KMS-11 (cell line): Measurements from ENCODE around the gene PARD3B.

Experiments used
- H2AFZ ChIP-seq: fragments of 200-600 bp; sonication (generic); 2 replicates; pipeline ENCODE4 v1.6.1; 2016; ENCODE audit warnings: antibody characterized with exemption, mixed run types, low read depth
- H3K27ac ChIP-seq: fragments of 200-600 bp; sonication (generic); 2 replicates; pipeline ENCODE4 v1.6.1; 2016; ENCODE audit warnings: mild to moderate bottlenecking, mixed run types
- H3K27me3 ChIP-seq: fragments of 200-600 bp; sonication (generic); 2 replicates; pipeline ENCODE4 v1.6.1; 2017; ENCODE audit warnings: mild to moderate bottlenecking, low read depth, mixed run types, moderate library complexity; ENCODE audit not compliant: insufficient read depth
- H3K36me3 ChIP-seq: fragments of 200-600 bp; sonication (generic); 2 replicates; pipeline ENCODE4 v1.6.1; 2017; ENCODE audit warnings: mild to moderate bottlenecking, mixed run types; ENCODE audit not compliant: insufficient read depth
- H3K4me1 ChIP-seq: fragments of 200-600 bp; sonication (generic); 2 replicates; pipeline ENCODE4 v1.6.1; 2016; ENCODE audit warnings: mild to moderate bottlenecking, low read depth, mixed run types; ENCODE audit not compliant: poor library complexity, severe bottlenecking
- H3K4me2 ChIP-seq: fragments of 200-600 bp; sonication (generic); 2 replicates; pipeline ENCODE4 v1.7.0; 2016; ENCODE audit warnings: mild to moderate bottlenecking, mixed run types
- H3K4me3 ChIP-seq: fragments of 200-600 bp; sonication (generic); IDR thresholded peaks from 2 replicates; pipeline ENCODE4 v1.6.1; 2017; ENCODE audit warnings: low read depth, low read length, mixed read lengths; ENCODE audit not compliant: insufficient read depth
- H3K79me2 ChIP-seq: fragments of 200-600 bp; sonication (generic); 2 replicates; pipeline ENCODE4 v1.6.1; 2016; ENCODE audit warnings: low read depth, mixed run types; ENCODE audit not compliant: insufficient read depth
- H3K9ac ChIP-seq: fragments of 200-600 bp; sonication (generic); 2 replicates; pipeline ENCODE4 v1.6.1; 2016; ENCODE audit warnings: mild to moderate bottlenecking, mixed run types
- H4K20me1 ChIP-seq: fragments of 200-600 bp; sonication (generic); 2 replicates; pipeline ENCODE4 v1.6.1; 2016; ENCODE audit warnings: mild to moderate bottlenecking, mixed run types; ENCODE audit not compliant: insufficient read depth
- TF ChIP-seq, protein P1 (sequence below): fragments of 200-600 bp; sonication (generic); conservative IDR thresholded peaks from 2 replicates; pipeline ENCODE4 v1.6.1; 2017; ENCODE audit warnings: low read depth, mild to moderate bottlenecking, antibody characterized with exemption, low read length, moderate library complexity, mixed read lengths

Gene PARD3B

DNA sequence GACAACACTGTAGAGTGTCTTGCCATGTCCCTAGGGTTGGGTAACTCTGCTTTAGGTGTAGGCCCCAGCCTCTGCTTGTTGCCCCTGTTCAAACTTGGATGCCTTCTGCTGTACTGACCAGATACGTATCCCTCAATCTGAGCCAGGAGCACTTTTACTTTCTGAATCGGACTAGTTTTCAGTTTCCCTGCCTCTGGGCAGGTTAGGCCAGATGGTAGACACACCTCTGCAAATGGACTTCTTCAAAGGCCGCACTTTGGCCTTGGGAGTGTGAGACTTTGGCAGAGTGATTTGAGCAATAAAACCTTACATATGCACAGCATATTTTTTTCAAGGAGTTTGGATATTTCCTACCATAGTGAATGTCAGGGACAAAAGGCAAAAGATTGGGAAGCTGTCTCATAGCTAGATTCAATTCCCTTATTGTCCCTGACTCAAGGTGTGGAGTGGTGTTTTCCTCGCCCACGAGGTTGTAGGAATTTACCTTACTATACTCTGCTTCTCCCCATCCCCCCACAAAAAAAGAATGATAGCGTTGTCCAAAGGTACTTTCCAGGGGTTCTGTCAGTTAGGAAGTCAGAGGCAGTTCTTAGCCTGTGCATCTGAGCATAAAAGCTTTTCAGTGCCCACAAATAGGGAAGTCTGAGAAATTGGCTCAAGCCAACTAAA, 15.3 kb upstream of the PARD3B start:
- no peaks in the 10 kb centered on the region for H3K4me1 ChIP-seq
- TF ChIP-seq, protein P1, sequence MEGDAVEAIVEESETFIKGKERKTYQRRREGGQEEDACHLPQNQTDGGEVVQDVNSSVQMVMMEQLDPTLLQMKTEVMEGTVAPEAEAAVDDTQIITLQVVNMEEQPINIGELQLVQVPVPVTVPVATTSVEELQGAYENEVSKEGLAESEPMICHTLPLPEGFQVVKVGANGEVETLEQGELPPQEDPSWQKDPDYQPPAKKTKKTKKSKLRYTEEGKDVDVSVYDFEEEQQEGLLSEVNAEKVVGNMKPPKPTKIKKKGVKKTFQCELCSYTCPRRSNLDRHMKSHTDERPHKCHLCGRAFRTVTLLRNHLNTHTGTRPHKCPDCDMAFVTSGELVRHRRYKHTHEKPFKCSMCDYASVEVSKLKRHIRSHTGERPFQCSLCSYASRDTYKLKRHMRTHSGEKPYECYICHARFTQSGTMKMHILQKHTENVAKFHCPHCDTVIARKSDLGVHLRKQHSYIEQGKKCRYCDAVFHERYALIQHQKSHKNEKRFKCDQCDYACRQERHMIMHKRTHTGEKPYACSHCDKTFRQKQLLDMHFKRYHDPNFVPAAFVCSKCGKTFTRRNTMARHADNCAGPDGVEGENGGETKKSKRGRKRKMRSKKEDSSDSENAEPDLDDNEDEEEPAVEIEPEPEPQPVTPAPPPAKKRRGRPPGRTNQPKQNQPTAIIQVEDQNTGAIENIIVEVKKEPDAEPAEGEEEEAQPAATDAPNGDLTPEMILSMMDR, result no peak
- H4K20me1 ChIP-seq, result no peaks in the 10 kb centered on the region
- H3K36me3 ChIP-seq, result no peaks in the 10 kb centered on the region
- H3K27me3 ChIP-seq, result no peaks in the 10 kb centered on the region
- H3K4me3 ChIP-seq, result no peak overlapping the region
- no peaks in the 10 kb centered on the region for H3K79me2 ChIP-seq
- no peak overlapping the region for H2AFZ ChIP-seq
- no peak overlapping the region for H3K27ac ChIP-seq
- H3K4me2 ChIP-seq, result no peak overlapping the region
- no peak overlapping the region for H3K9ac ChIP-seq

DNA sequence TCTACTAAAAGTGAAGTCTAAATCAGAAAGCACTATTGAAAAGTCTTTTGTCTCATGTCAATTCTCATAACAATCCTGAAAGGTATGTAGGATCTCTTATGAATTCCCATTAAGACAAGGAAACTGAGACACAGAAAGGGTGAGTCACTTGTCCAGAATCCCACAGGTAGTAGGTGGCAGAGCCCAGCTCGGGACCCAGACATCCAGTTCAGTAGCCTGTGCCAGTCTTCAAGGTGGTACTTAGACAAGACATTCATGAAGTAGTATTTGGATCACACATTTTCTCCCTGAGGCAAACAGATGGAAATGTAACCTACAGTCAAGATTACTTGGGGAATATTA, 14.8 kb upstream of the PARD3B start:
- Histone ChIP-seq H3K9ac (no peak overlapping the region), H3K36me3 (no peaks in the 10 kb centered on the region), H3K79me2 (no peaks in the 10 kb centered on the region), H2AFZ (no peak overlapping the region), H3K4me3 (no peak overlapping the region), H4K20me1 (no peaks in the 10 kb centered on the region), H3K4me1 (no peaks in the 10 kb centered on the region), H3K27ac (no peak overlapping the region), H3K4me2 (no peak overlapping the region), H3K27me3 (no peaks in the 10 kb centered on the region)
- TF ChIP-seq, protein P1, result no peak

DNA sequence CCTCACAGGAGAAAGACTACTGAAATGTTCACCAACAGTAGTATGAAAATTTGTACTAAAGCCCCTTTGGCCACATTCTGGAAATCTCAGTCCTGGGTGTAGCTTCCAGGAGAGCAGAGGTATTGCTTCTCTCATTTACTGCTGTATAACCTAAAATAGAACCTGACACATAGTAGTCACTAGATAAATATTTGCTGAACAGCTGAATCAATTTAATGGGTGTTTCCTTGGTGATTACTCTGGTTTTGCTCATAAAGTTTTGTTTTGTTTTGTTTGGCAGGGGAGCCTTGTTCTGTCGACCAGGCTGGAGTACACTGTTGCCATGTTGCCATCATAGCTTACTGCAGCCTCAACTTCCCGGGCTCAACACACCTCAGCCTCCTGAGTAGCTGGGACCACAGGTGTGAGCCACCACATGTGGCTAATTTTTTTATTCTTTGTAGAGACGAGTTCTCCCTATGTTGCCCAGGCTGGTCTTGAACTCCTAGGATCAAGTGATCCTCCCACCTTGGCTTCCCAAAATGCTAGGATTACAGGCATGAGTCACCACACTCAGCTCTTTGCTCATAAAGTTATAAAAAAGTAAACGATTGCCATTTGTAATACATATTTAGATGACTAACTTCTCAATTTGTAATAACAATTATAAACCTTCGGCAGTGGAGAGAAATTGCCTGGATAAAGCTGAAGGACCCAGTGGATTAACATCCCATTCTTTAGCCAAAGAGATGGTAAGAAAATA, 11.5 kb upstream of the PARD3B start:
- no peaks in the 10 kb centered on the region for H3K36me3 ChIP-seq
- no peaks in the 10 kb centered on the region for H3K27me3 ChIP-seq
- no peak overlapping the region for H3K4me2 ChIP-seq
- no peaks in the 10 kb centered on the region for H4K20me1 ChIP-seq
- no peaks in the 10 kb centered on the region for H3K4me1 ChIP-seq
- no peak overlapping the region for H3K9ac ChIP-seq
- TF ChIP-seq, protein P1, result no peak
- no peak overlapping the region for H2AFZ ChIP-seq
- no peak overlapping the region for H3K27ac ChIP-seq
- no peaks in the 10 kb centered on the region for H3K79me2 ChIP-seq
- no peak overlapping the region for H3K4me3 ChIP-seq

DNA sequence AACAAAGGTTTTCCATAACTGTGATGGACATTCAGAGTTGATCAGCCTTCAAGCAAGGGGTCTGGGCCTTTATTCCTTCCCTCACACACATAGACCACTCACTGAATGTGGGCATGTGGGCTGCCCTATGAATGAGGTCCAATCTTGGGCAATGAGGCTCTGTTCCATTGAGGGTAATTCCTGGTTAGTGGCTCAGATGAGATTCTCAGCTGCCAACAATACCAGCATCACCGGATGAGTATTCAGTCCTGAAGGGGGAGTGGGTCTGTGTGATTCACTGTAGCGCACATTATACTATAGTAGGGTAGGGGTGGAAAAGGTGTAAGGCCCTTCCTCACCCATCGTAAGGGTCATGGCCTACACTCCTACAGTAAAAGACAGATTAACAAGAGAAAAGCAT, 9.9 kb upstream of the PARD3B start:
- no peaks in the 10 kb centered on the region for H3K36me3 ChIP-seq
- no peaks in the 10 kb centered on the region for H3K4me1 ChIP-seq
- H3K4me2 ChIP-seq, result no peak overlapping the region
- no peak overlapping the region for H3K27ac ChIP-seq
- H3K27me3 ChIP-seq, result no peaks in the 10 kb centered on the region
- H2AFZ ChIP-seq, result no peak overlapping the region
- no peaks in the 10 kb centered on the region for H3K79me2 ChIP-seq
- no peaks in the 10 kb centered on the region for H4K20me1 ChIP-seq
- H3K9ac ChIP-seq, result no peak overlapping the region
- H3K4me3 ChIP-seq, result no peak overlapping the region
- TF ChIP-seq, protein P1, result no peak
